ENCODE measurements around the gene IP6K1.

Gene IP6K1

DNA sequence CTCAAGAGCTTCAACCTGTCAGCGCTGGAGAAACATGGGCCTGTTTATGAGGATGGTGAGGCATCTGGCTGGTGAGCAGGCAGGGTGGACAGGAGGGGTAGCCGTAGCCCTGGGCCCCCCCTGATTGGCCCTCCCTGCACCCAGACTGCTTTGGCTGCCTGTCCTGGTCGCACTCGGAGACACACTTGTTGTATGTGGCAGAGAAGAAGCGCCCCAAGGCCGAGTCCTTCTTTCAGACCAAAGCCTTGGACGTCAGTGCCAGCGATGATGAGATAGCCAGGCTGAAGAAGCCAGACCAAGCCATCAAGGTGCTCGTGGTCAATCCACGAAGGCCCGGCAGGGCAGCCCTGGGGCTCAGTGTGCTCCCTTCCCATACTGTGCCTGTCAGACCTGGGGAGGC is 110.4 kb downstream of the IP6K1 start:
- Histone ChIP-seq H3K4me1 (ENCODE audit: insufficient read depth, low read length) (peaks cover 34% of the 10 kb centered on the region), H3K79me2 (ENCODE audit: insufficient read depth, low read length) (peaks cover 28% of the 10 kb centered on the region), H2AFZ (ENCODE audit: low read depth, low read length) (no peak overlapping the region), H3K4me3 (ENCODE audit: low read depth in 1 of 2, low read length in 2 of 2) (peak overlapping the region in 1 of 2 experiments; percentile 15; a peak in 1 of 4 replicates), H3K9me3 (ENCODE audit: insufficient read depth, low read length, severe bottlenecking) (no peaks in the 10 kb centered on the region), H3K9ac (ENCODE audit: low read depth, low read length) (peak overlapping the region; percentile 92; the same call in 1 of the 2 replicates), H3K27me3 (ENCODE audit: insufficient read depth, low read length, poor library complexity) (no peaks in the 10 kb centered on the region), H3K27ac (ENCODE audit: low read length) (no peak overlapping the region), H3K4me2 (ENCODE audit: insufficient read depth, low read length) (peak overlapping the region; percentile 99), H4K20me1 (ENCODE audit: insufficient read depth, low read length) (peaks cover 16% of the 10 kb centered on the region), H3K36me3 (ENCODE audit: insufficient read depth, low read length) (peaks cover 59% of the 10 kb centered on the region)
- ATAC-seq (ENCODE audit: insufficient read depth, low read depth) (no peak), DNase-seq (no peak)
- no peak for TF ChIP-seq EZH2 (IDR thresholded peaks at IDR 0.05; ENCODE audit: borderline replicate concordance, low read depth, low read length, severe bottlenecking)
- TF ChIP-seq, protein P1, sequence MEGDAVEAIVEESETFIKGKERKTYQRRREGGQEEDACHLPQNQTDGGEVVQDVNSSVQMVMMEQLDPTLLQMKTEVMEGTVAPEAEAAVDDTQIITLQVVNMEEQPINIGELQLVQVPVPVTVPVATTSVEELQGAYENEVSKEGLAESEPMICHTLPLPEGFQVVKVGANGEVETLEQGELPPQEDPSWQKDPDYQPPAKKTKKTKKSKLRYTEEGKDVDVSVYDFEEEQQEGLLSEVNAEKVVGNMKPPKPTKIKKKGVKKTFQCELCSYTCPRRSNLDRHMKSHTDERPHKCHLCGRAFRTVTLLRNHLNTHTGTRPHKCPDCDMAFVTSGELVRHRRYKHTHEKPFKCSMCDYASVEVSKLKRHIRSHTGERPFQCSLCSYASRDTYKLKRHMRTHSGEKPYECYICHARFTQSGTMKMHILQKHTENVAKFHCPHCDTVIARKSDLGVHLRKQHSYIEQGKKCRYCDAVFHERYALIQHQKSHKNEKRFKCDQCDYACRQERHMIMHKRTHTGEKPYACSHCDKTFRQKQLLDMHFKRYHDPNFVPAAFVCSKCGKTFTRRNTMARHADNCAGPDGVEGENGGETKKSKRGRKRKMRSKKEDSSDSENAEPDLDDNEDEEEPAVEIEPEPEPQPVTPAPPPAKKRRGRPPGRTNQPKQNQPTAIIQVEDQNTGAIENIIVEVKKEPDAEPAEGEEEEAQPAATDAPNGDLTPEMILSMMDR (IDR thresholded peaks at IDR 0.05; ENCODE audit: borderline replicate concordance, extremely low read depth, low read length, poor library complexity, severe bottlenecking) = no peak

DNA sequence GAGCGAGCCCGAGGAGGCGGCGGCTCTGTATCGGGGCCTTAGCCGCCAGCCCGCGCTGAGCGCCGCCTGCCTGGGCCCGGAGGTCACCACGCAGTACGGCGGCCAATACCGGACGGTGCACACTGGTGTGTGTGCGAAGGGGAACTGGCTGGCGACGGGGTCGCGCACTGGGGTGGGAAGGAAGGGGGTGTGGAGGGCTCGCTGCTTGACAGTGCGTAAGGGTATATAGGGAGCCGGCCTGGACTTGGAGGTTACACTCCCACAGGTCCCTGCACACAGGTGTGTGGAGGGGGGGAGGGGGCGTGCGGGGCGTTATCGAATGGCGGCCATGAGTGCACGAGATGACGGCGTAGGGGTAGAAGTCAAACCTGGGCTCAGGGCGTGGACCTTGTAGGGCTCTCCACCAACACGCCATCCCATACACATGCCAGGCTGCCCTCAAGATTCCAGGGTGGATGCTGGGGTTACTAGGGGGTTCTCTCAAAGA is 111.8 kb downstream of the IP6K1 start:
- Histone ChIP-seq H3K79me2 (ENCODE audit: insufficient read depth, low read length) (peaks cover 28% of the 10 kb centered on the region), H3K27ac (ENCODE audit: low read length) (peak overlapping the region; percentile 87), H4K20me1 (ENCODE audit: insufficient read depth, low read length) (peaks cover 16% of the 10 kb centered on the region; the same call in 1 of the 2 replicates)

More for the DNA sequence above, 111.8 kb downstream of the IP6K1 start:
- Histone ChIP-seq H3K9me3 (ENCODE audit: insufficient read depth, low read length, severe bottlenecking) (no peaks in the 10 kb centered on the region), H3K27me3 (ENCODE audit: insufficient read depth, low read length, poor library complexity) (no peaks in the 10 kb centered on the region), H3K4me1 (ENCODE audit: insufficient read depth, low read length) (peaks cover 34% of the 10 kb centered on the region), H2AFZ (ENCODE audit: low read depth, low read length) (peak overlapping the region; percentile 83), H3K9ac (ENCODE audit: low read depth, low read length) (peak overlapping the region; percentile 92), H3K4me2 (ENCODE audit: insufficient read depth, low read length) (peak overlapping the region; percentile 99), H3K4me3 (ENCODE audit: low read depth in 1 of 2, low read length in 2 of 2) (peak overlapping the region; percentile 72 to 97; a peak in 3 of 4 replicates), H3K36me3 (ENCODE audit: insufficient read depth, low read length) (peaks cover 45% of the 10 kb centered on the region)
- ATAC-seq (ENCODE audit: insufficient read depth, low read depth) (peak; percentile 4), DNase-seq (peak; percentile 45)
- TF ChIP-seq, protein P1 (IDR thresholded peaks at IDR 0.05; ENCODE audit: borderline replicate concordance, extremely low read depth, low read length, poor library complexity, severe bottlenecking) = no peak
- no peak for TF ChIP-seq EZH2 (IDR thresholded peaks at IDR 0.05; ENCODE audit: borderline replicate concordance, low read depth, low read length, severe bottlenecking)
